ENCODE data around the gene KCTD18. TPM values are rescaled to one million over a fixed set of nuclear protein-coding genes. Genes with fewer than 3 reads are reported as not detected.

The KCTD18 gene
- total and polyA plus RNA-seq, 12 donors: 5.9 to 83.2 (median 19.9) TPM

DNA sequence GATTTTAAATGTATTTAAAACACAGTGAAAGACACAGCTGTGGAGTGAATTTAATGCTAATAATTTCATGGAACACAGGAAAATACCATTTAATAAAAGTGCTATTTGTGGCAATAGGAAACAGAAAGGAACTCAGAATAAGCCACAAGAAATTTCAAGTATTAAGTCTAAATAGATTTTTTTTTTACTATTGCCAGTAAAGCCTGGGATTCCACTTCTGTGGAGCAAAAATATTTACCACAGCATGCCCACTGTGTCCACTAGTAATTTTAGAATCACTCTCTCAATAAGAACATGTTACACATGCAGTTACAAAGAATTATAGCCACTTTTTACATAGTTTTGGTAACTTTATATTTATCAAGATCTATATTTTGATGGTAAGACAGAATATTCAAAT lies 17.2 kb downstream of the KCTD18 start:
- peaks cover 0 to 66% of the 10 kb centered on the region in 2 donors for H3K36me3 ChIP-seq (replicated peaks in 1 of 2)
- DNase-seq: no peak
- H3K9me3 ChIP-seq (replicated peaks in 1 of 3): no peaks in the 10 kb centered on the region
- no peak overlapping the region for H3K27ac ChIP-seq
- no peaks in the 10 kb centered on the region for H3K4me1 ChIP-seq (replicated peaks in 1 of 2)
- TF ChIP-seq POLR2A (IDR thresholded peaks at IDR 0.05): no peak
- TF ChIP-seq, protein P1, sequence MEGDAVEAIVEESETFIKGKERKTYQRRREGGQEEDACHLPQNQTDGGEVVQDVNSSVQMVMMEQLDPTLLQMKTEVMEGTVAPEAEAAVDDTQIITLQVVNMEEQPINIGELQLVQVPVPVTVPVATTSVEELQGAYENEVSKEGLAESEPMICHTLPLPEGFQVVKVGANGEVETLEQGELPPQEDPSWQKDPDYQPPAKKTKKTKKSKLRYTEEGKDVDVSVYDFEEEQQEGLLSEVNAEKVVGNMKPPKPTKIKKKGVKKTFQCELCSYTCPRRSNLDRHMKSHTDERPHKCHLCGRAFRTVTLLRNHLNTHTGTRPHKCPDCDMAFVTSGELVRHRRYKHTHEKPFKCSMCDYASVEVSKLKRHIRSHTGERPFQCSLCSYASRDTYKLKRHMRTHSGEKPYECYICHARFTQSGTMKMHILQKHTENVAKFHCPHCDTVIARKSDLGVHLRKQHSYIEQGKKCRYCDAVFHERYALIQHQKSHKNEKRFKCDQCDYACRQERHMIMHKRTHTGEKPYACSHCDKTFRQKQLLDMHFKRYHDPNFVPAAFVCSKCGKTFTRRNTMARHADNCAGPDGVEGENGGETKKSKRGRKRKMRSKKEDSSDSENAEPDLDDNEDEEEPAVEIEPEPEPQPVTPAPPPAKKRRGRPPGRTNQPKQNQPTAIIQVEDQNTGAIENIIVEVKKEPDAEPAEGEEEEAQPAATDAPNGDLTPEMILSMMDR (IDR thresholded peaks at IDR 0.05): no peak
- H3K4me3 ChIP-seq: no peak overlapping the region
- H3K27me3 ChIP-seq: no peaks in the 10 kb centered on the region
- intact Hi-C loops (cut with DNase I): no loop called here

- intact Hi-C loops (cut with DNase I): no loop called here
- Histone ChIP-seq H3K4me1 (replicated peaks in 1 of 2) (no peaks in the 10 kb centered on the region), H3K9me3 (replicated peaks in 1 of 3) (no peaks in the 10 kb centered on the region), H3K27ac (no peak overlapping the region), H3K27me3 (no peaks in the 10 kb centered on the region), H3K36me3 (replicated peaks in 1 of 2) (peaks cover 0 to 49% of the 10 kb centered on the region in 2 donors), H3K4me3 (no peak overlapping the region)
- 96 to 98% (median 97%) methylated on average over 17 to 22 of the region's 22 CpGs for WGBS, 4 donors
- TF ChIP-seq, protein P1 (IDR thresholded peaks at IDR 0.05): no peak
- no peak for TF ChIP-seq POLR2A (IDR thresholded peaks at IDR 0.05)
- DNase-seq: no peak
Observed at GRCh38 chr2:200490001-200490400, 19.9 kb downstream of the KCTD18 start.

- Histone ChIP-seq H3K27me3 (no peaks in the 10 kb centered on the region), H3K4me1 (replicated peaks in 1 of 2) (no peaks in the 10 kb centered on the region), H3K9me3 (replicated peaks in 1 of 3) (no peaks in the 10 kb centered on the region), H3K4me3 (no peak overlapping the region), H3K36me3 (replicated peaks in 1 of 2) (peaks cover 0 to 43% of the 10 kb centered on the region in 2 donors), H3K27ac (no peak overlapping the region)
- intact Hi-C loops (cut with DNase I): no loop called here
- TF ChIP-seq, protein P1 (IDR thresholded peaks at IDR 0.05): no peak
- TF ChIP-seq POLR2A (IDR thresholded peaks at IDR 0.05): no peak
- WGBS, 4 donors: 79 to 80% (median 79%) methylated on average over 4 of the region's 4 CpGs
- no peak for DNase-seq
Observed at GRCh38 chr2:200488169-200488568, 21.7 kb downstream of the KCTD18 start.

DNA sequence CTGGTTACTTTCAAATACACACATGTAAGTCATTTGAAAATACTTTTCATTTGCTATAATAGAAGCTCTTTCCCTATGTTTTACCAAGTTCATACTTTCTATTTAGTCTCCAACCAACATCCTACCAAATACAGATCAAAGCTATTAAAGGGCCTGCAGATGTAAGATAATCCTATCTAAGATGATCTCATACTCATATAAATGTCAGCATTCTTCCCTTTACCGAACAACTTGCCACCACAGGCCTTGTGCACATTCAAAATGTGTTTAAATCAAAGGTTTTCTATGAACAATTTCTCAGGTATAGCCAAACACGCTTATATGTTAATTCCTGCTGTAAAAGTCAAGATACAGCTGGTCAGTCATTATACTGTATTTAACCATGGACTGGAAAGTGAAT lies 23.3 kb downstream of the KCTD18 start:
- Histone ChIP-seq H3K9me3 (replicated peaks in 1 of 3) (no peaks in the 10 kb centered on the region), H3K4me1 (replicated peaks in 1 of 2) (no peaks in the 10 kb centered on the region), H3K4me3 (no peak overlapping the region), H3K36me3 (replicated peaks in 1 of 2) (peaks cover 0 to 28% of the 10 kb centered on the region in 2 donors), H3K27ac (no peak overlapping the region), H3K27me3 (no peaks in the 10 kb centered on the region)
- DNase-seq: no peak
- WGBS, 4 donors: 56 to 67% (median 62%) methylated on average over 2 of the region's 2 CpGs
- TF ChIP-seq, protein P1 (IDR thresholded peaks at IDR 0.05): no peak
- no peak for TF ChIP-seq POLR2A (IDR thresholded peaks at IDR 0.05)
- intact Hi-C loops (cut with DNase I): no loop called here

Data from adrenal gland (tissue), 12 donors.